ENCODE results near the gene SEPTIN11. TPM values are rescaled to one million over a fixed set of nuclear protein-coding genes. Genes with fewer than 3 reads are reported as not detected.

The SEPTIN11 gene
- polyA plus RNA-seq, 1 donor (not counting 4 experiments of a cell fraction or from before 2014, with no cell fraction given), result 99.3 TPM

DNA sequence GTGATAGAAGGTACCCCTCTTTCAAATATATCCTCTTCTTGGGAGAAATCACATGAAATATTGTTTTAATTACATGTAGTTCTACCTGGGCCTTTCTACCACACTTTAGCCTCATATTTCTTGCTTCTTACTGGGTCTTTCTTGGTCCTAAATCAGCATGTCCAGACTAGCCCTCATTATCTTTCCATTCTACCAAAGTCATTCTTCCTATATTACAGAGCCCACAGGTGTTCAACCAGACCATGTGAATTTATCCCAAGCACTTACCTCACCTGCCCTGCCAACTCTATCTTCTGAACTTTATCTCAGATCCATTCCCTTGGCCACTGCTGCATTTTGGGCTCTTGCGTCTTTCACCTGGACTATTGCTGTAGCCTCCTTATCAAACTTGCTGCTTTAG lies 39.8 kb upstream of the SEPTIN11 start:
- dilution Hi-C loops (cut with MboI; ENCODE audit: extremely low pct_ligation_motif_present, low sequenced_read_pairs), result no loop called here
- Histone ChIP-seq H3K36me3 (ENCODE audit: control insufficient read depth in 2 of 2, extremely low read depth in 1 of 2, insufficient read depth in 2 of 2, low read length in 2 of 2) (no peaks in the 10 kb centered on the region), H3K4me3 (ENCODE audit: control insufficient read depth in 2 of 3, extremely low read depth in 1 of 3, insufficient read depth in 2 of 3, low read depth in 1 of 3, low read length in 3 of 3) (no peak overlapping the region), H3K9ac (ENCODE audit: control insufficient read depth, extremely low read depth, insufficient read depth, low read length) (no peak overlapping the region), H3K4me2 (ENCODE audit: control insufficient read depth, extremely low read depth, insufficient read depth, low read depth, low read length) (no peak overlapping the region), H4K20me1 (ENCODE audit: control insufficient read depth, extremely low read depth, insufficient read depth, low read length) (no peaks in the 10 kb centered on the region), H3K4me1 (ENCODE audit: control insufficient read depth, extremely low read depth, insufficient read depth, low read length) (no peaks in the 10 kb centered on the region), H3K27me3 (ENCODE audit: control insufficient read depth, extremely low read depth, insufficient read depth, low read length) (peaks cover 4% of the 10 kb centered on the region), H3K9me3 (ENCODE audit: control insufficient read depth, low read depth, low read length) (no peaks in the 10 kb centered on the region), H2AFZ (ENCODE audit: control insufficient read depth, low read length) (no peak overlapping the region), H3K9me1 (ENCODE audit: control insufficient read depth, extremely low read depth, insufficient read depth, low read length) (no peaks in the 10 kb centered on the region), H3K27ac (ENCODE audit: control insufficient read depth, insufficient read depth, low read length) (no peak overlapping the region), H3K79me2 (ENCODE audit: control insufficient read depth, insufficient read depth, low read length) (no peaks in the 10 kb centered on the region)
- TF ChIP-seq EZH2 (IDR thresholded peaks at IDR 0.05; ENCODE audit: low read length), result no peak
- TF ChIP-seq, protein P1, sequence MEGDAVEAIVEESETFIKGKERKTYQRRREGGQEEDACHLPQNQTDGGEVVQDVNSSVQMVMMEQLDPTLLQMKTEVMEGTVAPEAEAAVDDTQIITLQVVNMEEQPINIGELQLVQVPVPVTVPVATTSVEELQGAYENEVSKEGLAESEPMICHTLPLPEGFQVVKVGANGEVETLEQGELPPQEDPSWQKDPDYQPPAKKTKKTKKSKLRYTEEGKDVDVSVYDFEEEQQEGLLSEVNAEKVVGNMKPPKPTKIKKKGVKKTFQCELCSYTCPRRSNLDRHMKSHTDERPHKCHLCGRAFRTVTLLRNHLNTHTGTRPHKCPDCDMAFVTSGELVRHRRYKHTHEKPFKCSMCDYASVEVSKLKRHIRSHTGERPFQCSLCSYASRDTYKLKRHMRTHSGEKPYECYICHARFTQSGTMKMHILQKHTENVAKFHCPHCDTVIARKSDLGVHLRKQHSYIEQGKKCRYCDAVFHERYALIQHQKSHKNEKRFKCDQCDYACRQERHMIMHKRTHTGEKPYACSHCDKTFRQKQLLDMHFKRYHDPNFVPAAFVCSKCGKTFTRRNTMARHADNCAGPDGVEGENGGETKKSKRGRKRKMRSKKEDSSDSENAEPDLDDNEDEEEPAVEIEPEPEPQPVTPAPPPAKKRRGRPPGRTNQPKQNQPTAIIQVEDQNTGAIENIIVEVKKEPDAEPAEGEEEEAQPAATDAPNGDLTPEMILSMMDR (optimal IDR thresholded peaks at IDR 0.05 in 1 of 3, IDR thresholded peaks at IDR 0.05 in 1 of 3, conservative IDR thresholded peaks at IDR 0.05 in 1 of 3; ENCODE audit: extremely low read depth in 1 of 3, insufficient read depth in 2 of 3, low read length in 3 of 3), result no peak
- no peak for FAIRE-seq
- no peak for DNase-seq (ENCODE audit: low read depth, low spot score)

DNA sequence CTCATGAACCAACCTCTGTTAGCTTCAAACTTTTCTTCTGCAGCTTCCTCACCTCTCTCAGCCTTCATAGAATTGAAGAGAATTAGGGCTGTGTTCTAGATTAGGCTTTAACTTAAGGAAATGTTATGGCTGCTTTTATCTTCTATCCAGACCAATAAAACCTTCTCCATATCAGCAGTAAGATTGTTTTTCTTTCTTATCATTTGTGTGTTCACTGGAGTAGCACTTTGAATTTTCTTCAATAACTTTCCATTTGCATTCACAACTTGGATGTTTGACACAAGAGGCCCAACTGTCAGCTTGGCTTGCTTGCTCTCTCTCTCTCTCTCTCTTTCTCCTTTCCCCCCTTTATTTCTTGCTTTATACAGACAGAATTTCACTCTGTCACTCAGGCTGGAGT lies 28.8 kb upstream of the SEPTIN11 start:
- DNase-seq (ENCODE audit: low read depth, low spot score) (no peak), FAIRE-seq (no peak)
- H3K4me1 ChIP-seq (ENCODE audit: control insufficient read depth, extremely low read depth, insufficient read depth, low read length), result peaks cover 4% of the 10 kb centered on the region
- H2AFZ ChIP-seq (ENCODE audit: control insufficient read depth, low read length), result no peak overlapping the region
- no peak overlapping the region for H3K4me3 ChIP-seq (ENCODE audit: control insufficient read depth in 2 of 3, extremely low read depth in 1 of 3, insufficient read depth in 2 of 3, low read depth in 1 of 3, low read length in 3 of 3)
- H3K27me3 ChIP-seq (ENCODE audit: control insufficient read depth, extremely low read depth, insufficient read depth, low read length), result no peaks in the 10 kb centered on the region
- no peaks in the 10 kb centered on the region for H3K9me3 ChIP-seq (ENCODE audit: control insufficient read depth, low read depth, low read length)
- no peak for TF ChIP-seq EZH2 (IDR thresholded peaks at IDR 0.05; ENCODE audit: low read length)
- TF ChIP-seq, protein P1 (optimal IDR thresholded peaks at IDR 0.05 in 1 of 3, IDR thresholded peaks at IDR 0.05 in 1 of 3, conservative IDR thresholded peaks at IDR 0.05 in 1 of 3; ENCODE audit: extremely low read depth in 1 of 3, insufficient read depth in 2 of 3, low read length in 3 of 3), result no peak
- no peak overlapping the region for H3K27ac ChIP-seq (ENCODE audit: control insufficient read depth, insufficient read depth, low read length)
- no peaks in the 10 kb centered on the region for H3K36me3 ChIP-seq (ENCODE audit: control insufficient read depth in 2 of 2, extremely low read depth in 1 of 2, insufficient read depth in 2 of 2, low read length in 2 of 2)
- dilution Hi-C loops (cut with MboI; ENCODE audit: extremely low pct_ligation_motif_present, low sequenced_read_pairs), result no loop called here
- no peaks in the 10 kb centered on the region for H4K20me1 ChIP-seq (ENCODE audit: control insufficient read depth, extremely low read depth, insufficient read depth, low read length)
- no peaks in the 10 kb centered on the region for H3K79me2 ChIP-seq (ENCODE audit: control insufficient read depth, insufficient read depth, low read length)
- H3K9ac ChIP-seq (ENCODE audit: control insufficient read depth, extremely low read depth, insufficient read depth, low read length), result no peak overlapping the region
- H3K4me2 ChIP-seq (ENCODE audit: control insufficient read depth, extremely low read depth, insufficient read depth, low read depth, low read length), result no peak overlapping the region
- H3K9me1 ChIP-seq (ENCODE audit: control insufficient read depth, extremely low read depth, insufficient read depth, low read length), result no peaks in the 10 kb centered on the region

Data from keratinocyte (primary cell).